ENCODE data around the gene ICAM5.

Gene ICAM5

DNA sequence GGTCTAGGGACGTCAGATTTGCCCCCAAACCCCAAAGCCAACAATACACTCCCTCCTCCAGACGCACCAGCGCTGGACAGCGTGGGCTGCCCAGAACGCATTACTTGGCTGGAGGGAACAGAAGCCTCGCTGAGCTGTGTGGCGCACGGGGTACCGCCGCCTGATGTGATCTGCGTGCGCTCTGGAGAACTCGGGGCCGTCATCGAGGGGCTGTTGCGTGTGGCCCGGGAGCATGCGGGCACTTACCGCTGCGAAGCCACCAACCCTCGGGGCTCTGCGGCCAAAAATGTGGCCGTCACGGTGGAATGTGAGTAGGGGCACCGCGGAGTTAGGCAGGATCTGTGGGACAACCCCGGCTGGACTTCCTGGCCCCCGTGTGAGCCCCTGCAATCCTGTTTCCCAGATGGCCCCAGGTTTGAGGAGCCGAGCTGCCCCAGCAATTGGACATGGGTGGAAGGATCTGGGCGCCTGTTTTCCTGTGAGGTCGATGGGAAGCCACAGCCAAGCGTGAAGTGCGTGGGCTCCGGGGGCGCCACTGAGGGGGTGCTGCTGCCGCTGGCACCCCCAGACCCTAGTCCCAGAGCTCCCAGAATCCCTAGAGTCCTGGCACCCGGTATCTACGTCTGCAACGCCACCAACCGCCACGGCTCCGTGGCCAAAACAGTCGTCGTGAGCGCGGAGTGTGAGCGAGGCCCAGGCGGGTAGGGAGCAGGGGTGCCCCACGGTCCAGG, 4.0 kb downstream of the ICAM5 start:
- Histone ChIP-seq H3K4me1 (peaks cover 12% of the 10 kb centered on the region), H3K27me3 (ENCODE audit: control insufficient read depth, insufficient read depth, low read length) (peaks cover 11% of the 10 kb centered on the region), H3K36me3 (ENCODE audit: control insufficient read depth, insufficient read depth, low read length) (no peaks in the 10 kb centered on the region), H3K4me2 (ENCODE audit: low read length) (no peak overlapping the region), H2AFZ (no peak overlapping the region), H3K9ac (no peak overlapping the region), H3K79me2 (no peaks in the 10 kb centered on the region), H3K4me3 (ENCODE audit: low read depth, low read length) (peak overlapping the region; percentile 34), H3K27ac (no peak overlapping the region), H3K9me3 (ENCODE audit: control insufficient read depth, low read length) (no peaks in the 10 kb centered on the region)
- TF ChIP-seq, protein P1, sequence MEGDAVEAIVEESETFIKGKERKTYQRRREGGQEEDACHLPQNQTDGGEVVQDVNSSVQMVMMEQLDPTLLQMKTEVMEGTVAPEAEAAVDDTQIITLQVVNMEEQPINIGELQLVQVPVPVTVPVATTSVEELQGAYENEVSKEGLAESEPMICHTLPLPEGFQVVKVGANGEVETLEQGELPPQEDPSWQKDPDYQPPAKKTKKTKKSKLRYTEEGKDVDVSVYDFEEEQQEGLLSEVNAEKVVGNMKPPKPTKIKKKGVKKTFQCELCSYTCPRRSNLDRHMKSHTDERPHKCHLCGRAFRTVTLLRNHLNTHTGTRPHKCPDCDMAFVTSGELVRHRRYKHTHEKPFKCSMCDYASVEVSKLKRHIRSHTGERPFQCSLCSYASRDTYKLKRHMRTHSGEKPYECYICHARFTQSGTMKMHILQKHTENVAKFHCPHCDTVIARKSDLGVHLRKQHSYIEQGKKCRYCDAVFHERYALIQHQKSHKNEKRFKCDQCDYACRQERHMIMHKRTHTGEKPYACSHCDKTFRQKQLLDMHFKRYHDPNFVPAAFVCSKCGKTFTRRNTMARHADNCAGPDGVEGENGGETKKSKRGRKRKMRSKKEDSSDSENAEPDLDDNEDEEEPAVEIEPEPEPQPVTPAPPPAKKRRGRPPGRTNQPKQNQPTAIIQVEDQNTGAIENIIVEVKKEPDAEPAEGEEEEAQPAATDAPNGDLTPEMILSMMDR (IDR thresholded peaks at IDR 0.05) = no peak

GRCh38 chr19:10294368-10294697, 4.6 kb downstream of the ICAM5 start:
- H3K4me1 ChIP-seq = peaks cover 11% of the 10 kb centered on the region

DNA sequence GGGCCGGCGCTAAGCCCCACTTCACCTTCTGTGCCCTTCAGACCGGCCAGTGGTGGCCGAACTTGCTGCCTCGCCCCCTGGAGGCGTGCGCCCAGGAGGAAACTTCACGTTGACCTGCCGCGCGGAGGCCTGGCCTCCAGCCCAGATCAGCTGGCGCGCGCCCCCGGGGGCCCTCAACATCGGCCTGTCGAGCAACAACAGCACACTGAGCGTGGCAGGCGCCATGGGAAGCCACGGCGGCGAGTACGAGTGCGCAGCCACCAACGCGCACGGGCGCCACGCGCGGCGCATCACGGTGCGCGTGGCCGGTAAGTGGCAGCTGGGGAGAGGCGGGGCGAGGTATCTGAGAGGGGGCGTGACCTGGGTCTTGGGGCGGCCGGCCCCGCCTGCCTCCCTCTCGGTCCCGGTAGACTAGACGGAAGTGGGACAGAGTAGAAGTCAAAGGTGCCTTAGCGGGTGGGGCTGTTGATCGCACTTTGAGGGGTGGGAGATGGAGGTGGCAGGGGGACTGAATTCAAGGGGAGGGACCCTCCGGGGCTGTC, 5.6 kb downstream of the ICAM5 start:
- Histone ChIP-seq H3K27ac (no peak overlapping the region), H3K4me2 (ENCODE audit: low read length) (peak overlapping the region; percentile 33), H3K79me2 (no peaks in the 10 kb centered on the region), H3K9me3 (ENCODE audit: control insufficient read depth, low read length) (no peaks in the 10 kb centered on the region), H3K36me3 (ENCODE audit: control insufficient read depth, insufficient read depth, low read length) (no peaks in the 10 kb centered on the region), H3K27me3 (ENCODE audit: control insufficient read depth, insufficient read depth, low read length) (peaks cover 11% of the 10 kb centered on the region), H3K4me3 (ENCODE audit: low read depth, low read length) (peak overlapping the region; percentile 51), H2AFZ (peak overlapping the region; percentile 58), H3K4me1 (peaks cover 8% of the 10 kb centered on the region), H3K9ac (no peak overlapping the region)
- TF ChIP-seq, protein P1 (IDR thresholded peaks at IDR 0.05) = peak; percentile 5

More at GRCh38 chr19:10294368-10294697, 4.6 kb downstream of the ICAM5 start:
- Histone ChIP-seq H2AFZ (no peak overlapping the region), H3K27me3 (ENCODE audit: control insufficient read depth, insufficient read depth, low read length) (peaks cover 11% of the 10 kb centered on the region), H3K4me3 (ENCODE audit: low read depth, low read length) (peak overlapping the region; percentile 51), H3K79me2 (no peaks in the 10 kb centered on the region), H3K4me2 (ENCODE audit: low read length) (peak overlapping the region; percentile 33), H3K36me3 (ENCODE audit: control insufficient read depth, insufficient read depth, low read length) (no peaks in the 10 kb centered on the region), H3K9ac (no peak overlapping the region), H3K9me3 (ENCODE audit: control insufficient read depth, low read length) (no peaks in the 10 kb centered on the region), H3K27ac (no peak overlapping the region)
- TF ChIP-seq, protein P1 (IDR thresholded peaks at IDR 0.05) = no peak

GRCh38 chr19:10295847-10296591, 6.3 kb downstream of the ICAM5 start:
- Histone ChIP-seq H3K27ac (no peak overlapping the region), H3K4me1 (peaks cover 8% of the 10 kb centered on the region), H3K4me3 (ENCODE audit: low read depth, low read length) (peak overlapping the region; percentile 51), H3K9ac (no peak overlapping the region), H3K36me3 (ENCODE audit: control insufficient read depth, insufficient read depth, low read length) (no peaks in the 10 kb centered on the region), H3K4me2 (ENCODE audit: low read length) (peak overlapping the region; percentile 33), H3K27me3 (ENCODE audit: control insufficient read depth, insufficient read depth, low read length) (peaks cover 11% of the 10 kb centered on the region), H3K79me2 (no peaks in the 10 kb centered on the region), H3K9me3 (ENCODE audit: control insufficient read depth, low read length) (no peaks in the 10 kb centered on the region), H2AFZ (peak overlapping the region; percentile 58)
- TF ChIP-seq, protein P1 (IDR thresholded peaks at IDR 0.05) = no peak
